GM19328 (cell line): ENCODE results near the gene TPPP.

Source experiments
- ATAC-seq: cut with Tn5 transposase; IDR thresholded peaks from one replicate; pipeline ENCODE4 v1.9.1; 2021; ENCODE audit warnings: mild to moderate bottlenecking, moderate library complexity; ENCODE audit not compliant: unreplicated experiment

Gene TPPP

GRCh38 chr5:666816-667498, 26.2 kb downstream of the TPPP start:
- ATAC-seq, result no peak

GRCh38 chr5:665956-666711, 27.0 kb downstream of the TPPP start:
- ATAC-seq, result no peak

- ATAC-seq, result no peak
Observed at GRCh38 chr5:665541-665955, 27.6 kb downstream of the TPPP start.

- no peak for ATAC-seq
Observed at GRCh38 chr5:664994-665360, 28.2 kb downstream of the TPPP start.

GRCh38 chr5:664343-664993, 28.7 kb downstream of the TPPP start:
- no peak for ATAC-seq

GRCh38 chr5:663436-664342, 29.5 kb downstream of the TPPP start:
- no peak for ATAC-seq

GRCh38 chr5:662751-663435, 30.3 kb downstream of the TPPP start:
- no peak for ATAC-seq

- no peak for ATAC-seq
Observed at GRCh38 chr5:661891-662750, 31.0 kb downstream of the TPPP start.

GRCh38 chr5:660491-661030, 32.6 kb downstream of the TPPP start:
- no peak for ATAC-seq

GRCh38 chr5:659496-660263, 33.5 kb downstream of the TPPP start:
- ATAC-seq, result no peak

- ATAC-seq, result no peak
Observed at GRCh38 chr5:658103-658502, 35.0 kb downstream of the TPPP start.

- no peak for ATAC-seq
Observed at GRCh38 chr5:657570-657969, 35.6 kb downstream of the TPPP start.

GRCh38 chr5:655406-655805, 37.7 kb downstream of the TPPP start:
- ATAC-seq, result no peak

- ATAC-seq, result no peak
Observed at GRCh38 chr5:654071-654778, 38.9 kb downstream of the TPPP start.

- ATAC-seq, result no peak
Observed at GRCh38 chr5:652773-653350, 40.3 kb downstream of the TPPP start.

- no peak for ATAC-seq
Observed at GRCh38 chr5:652023-652515, 41.1 kb downstream of the TPPP start.

GRCh38 chr5:651296-652022, 41.7 kb downstream of the TPPP start:
- ATAC-seq, result no peak
